ENCODE results near the gene CHST13. TPM values are rescaled to one million over a fixed set of nuclear protein-coding genes. Genes with fewer than 3 reads are reported as not detected.
"Not testable (repeated sequence)": the region's sequence is repeated elsewhere in the genome, so short reads cannot be mapped to it uniquely, and the experiment has no call there.

The CHST13 gene
- total RNA-seq, 2 donors from 2014 or later = 0.22 to 1.6 TPM

GRCh38 chr3:126581569-126581968 is 57.6 kb downstream of the CHST13 start:
- H3K4me1 ChIP-seq = no peaks in the 10 kb centered on the region
- TF ChIP-seq, protein P1, sequence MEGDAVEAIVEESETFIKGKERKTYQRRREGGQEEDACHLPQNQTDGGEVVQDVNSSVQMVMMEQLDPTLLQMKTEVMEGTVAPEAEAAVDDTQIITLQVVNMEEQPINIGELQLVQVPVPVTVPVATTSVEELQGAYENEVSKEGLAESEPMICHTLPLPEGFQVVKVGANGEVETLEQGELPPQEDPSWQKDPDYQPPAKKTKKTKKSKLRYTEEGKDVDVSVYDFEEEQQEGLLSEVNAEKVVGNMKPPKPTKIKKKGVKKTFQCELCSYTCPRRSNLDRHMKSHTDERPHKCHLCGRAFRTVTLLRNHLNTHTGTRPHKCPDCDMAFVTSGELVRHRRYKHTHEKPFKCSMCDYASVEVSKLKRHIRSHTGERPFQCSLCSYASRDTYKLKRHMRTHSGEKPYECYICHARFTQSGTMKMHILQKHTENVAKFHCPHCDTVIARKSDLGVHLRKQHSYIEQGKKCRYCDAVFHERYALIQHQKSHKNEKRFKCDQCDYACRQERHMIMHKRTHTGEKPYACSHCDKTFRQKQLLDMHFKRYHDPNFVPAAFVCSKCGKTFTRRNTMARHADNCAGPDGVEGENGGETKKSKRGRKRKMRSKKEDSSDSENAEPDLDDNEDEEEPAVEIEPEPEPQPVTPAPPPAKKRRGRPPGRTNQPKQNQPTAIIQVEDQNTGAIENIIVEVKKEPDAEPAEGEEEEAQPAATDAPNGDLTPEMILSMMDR (IDR thresholded peaks at IDR 0.05) = no peak
- H3K27ac ChIP-seq = no peak overlapping the region
- H3K9ac ChIP-seq (ENCODE audit: low read depth in 2 of 2, low read length in 2 of 2) = no peak overlapping the region
- H3K27me3 ChIP-seq = no peaks in the 10 kb centered on the region
- no peak for DNase-seq
- intact Hi-C loops (cut with DNase I) = no loop called here
- H3K9me3 ChIP-seq = no peaks in the 10 kb centered on the region
- no peak overlapping the region for H3K4me3 ChIP-seq
- no peaks in the 10 kb centered on the region for H3K36me3 ChIP-seq

GRCh38 chr3:126582311-126582710 is 58.4 kb downstream of the CHST13 start:
- TF ChIP-seq, protein P1 (IDR thresholded peaks at IDR 0.05) = no peak
- no peak overlapping the region for H3K9ac ChIP-seq (ENCODE audit: low read depth in 2 of 2, low read length in 2 of 2)
- H3K9me3 ChIP-seq = no peaks in the 10 kb centered on the region

GRCh38 chr3:126591515-126591914 is 67.6 kb downstream of the CHST13 start:
- H3K9ac ChIP-seq (ENCODE audit: low read depth in 2 of 2, low read length in 2 of 2); DNase-seq; H3K36me3 ChIP-seq; H3K9me3 ChIP-seq; intact Hi-C loops (cut with DNase I); H3K27me3 ChIP-seq; H3K4me1 ChIP-seq; H3K4me3 ChIP-seq; H3K27ac ChIP-seq: not testable (repeated sequence)

More at GRCh38 chr3:126582311-126582710, 58.4 kb downstream of the CHST13 start:
- Histone ChIP-seq H3K27me3 (no peaks in the 10 kb centered on the region), H3K27ac (no peak overlapping the region), H3K36me3 (no peaks in the 10 kb centered on the region), H3K4me3 (no peak overlapping the region), H3K4me1 (no peaks in the 10 kb centered on the region)
- DNase-seq = no peak
- intact Hi-C loops (cut with DNase I) = no loop called here

Other genes starting within 250 kb of the CHST13 start
- 1 to 10 TPM in 1 of 2 donors, under 1 TPM in 1; 0.66 to 1.9 TPM for gene KLF15, start 166.7 kb upstream of the CHST13 start, total RNA-seq
- not detected for gene CFAP100, start 129.2 kb upstream of the CHST13 start, total RNA-seq
- gene ZXDC, start 48.3 kb upstream of the CHST13 start, total RNA-seq = 10 to 100 TPM; 20.4 to 28.5 TPM
- gene UROC1, start 6.4 kb upstream of the CHST13 start, total RNA-seq = not detected
- not detected for gene C3orf22, start 34.8 kb downstream of the CHST13 start, total RNA-seq
- gene TXNRD3, start 131.0 kb downstream of the CHST13 start, total RNA-seq = 1 to 10 TPM; 3.6 to 7.5 TPM
- 10 to 100 TPM in 1 of 2 donors, 1 to 10 TPM in 1; 9.3 to 13.2 TPM for gene CHCHD6, start 180.1 kb downstream of the CHST13 start, total RNA-seq

All from colonic mucosa (tissue), 4 donors.